ENCODE data around the gene RPH3AL.

RPH3AL gene

DNA sequence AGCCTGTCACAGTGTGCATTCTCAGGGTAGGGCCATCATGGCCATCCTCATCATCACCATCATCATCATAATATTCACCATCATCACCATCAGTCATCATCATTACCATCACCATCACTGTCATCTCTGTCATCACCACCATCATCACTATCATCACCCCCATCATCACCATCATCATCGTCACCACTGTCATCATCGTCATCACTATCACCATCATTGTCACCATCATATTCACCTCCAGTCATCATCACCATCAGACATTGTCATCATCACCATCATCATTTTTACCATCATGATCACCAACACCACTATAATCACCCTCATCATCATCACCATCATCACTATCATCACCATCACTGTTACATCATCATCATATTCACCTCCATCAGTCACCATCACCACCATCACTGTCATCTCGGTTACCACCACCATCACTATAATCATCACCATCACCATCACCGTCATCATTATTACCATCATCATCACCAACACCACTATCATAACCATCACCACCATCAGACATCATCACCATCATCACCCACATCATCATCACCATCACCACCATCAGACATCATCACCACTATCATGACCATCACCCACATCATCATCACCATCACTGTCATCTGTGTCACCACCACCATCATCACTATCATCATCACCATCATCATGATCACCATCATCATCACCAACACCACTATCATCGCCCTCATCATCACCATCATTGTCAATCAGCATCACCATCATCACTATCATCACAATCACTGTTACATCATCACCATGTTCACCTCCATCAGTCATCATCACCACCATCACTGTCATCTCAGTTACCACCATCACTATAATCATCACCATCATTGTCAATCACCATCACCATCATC is 8.5 kb downstream of the RPH3AL start:
- H3K27ac ChIP-seq (ENCODE audit: extremely low read depth, low read depth, low read length), result no peak overlapping the region
- ChIA-PET CTCF (interaction anchor here (0.7 kb wide), 1 partner anchor 10 kb away, joined by 3 read pairs; no protein-coding TSS in a partner anchor), POLR2A (no interaction called here)
- H3K4me1 ChIP-seq (ENCODE audit: control insufficient read depth, insufficient read depth, low read length), result no peaks in the 10 kb centered on the region
- no peaks in the 10 kb centered on the region for H3K9me3 ChIP-seq (ENCODE audit: control insufficient read depth, insufficient read depth, low read depth, low read length)
- H3K4me3 ChIP-seq (ENCODE audit: low read depth, low read length), result no peak overlapping the region
- no peaks in the 10 kb centered on the region for H3K36me3 ChIP-seq (ENCODE audit: control insufficient read depth in 2 of 2, insufficient read depth in 1 of 2, low read length in 2 of 2)
- TF ChIP-seq KLF7 (tag by site-specific recombination; IDR thresholded peaks at IDR 0.05; ENCODE audit: borderline replicate concordance), result no peak
- TF ChIP-seq, protein P1, sequence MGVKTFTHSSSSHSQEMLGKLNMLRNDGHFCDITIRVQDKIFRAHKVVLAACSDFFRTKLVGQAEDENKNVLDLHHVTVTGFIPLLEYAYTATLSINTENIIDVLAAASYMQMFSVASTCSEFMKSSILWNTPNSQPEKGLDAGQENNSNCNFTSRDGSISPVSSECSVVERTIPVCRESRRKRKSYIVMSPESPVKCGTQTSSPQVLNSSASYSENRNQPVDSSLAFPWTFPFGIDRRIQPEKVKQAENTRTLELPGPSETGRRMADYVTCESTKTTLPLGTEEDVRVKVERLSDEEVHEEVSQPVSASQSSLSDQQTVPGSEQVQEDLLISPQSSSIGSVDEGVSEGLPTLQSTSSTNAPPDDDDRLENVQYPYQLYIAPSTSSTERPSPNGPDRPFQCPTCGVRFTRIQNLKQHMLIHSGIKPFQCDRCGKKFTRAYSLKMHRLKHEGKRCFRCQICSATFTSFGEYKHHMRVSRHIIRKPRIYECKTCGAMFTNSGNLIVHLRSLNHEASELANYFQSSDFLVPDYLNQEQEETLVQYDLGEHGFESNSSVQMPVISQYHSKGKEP (tag by site-specific recombination; IDR thresholded peaks at IDR 0.05), result no peak
- no peak for TF ChIP-seq HOXA7 (CRISPR knock-in tag; IDR thresholded peaks at IDR 0.05; ENCODE audit: borderline replicate concordance)
- no peak for TF ChIP-seq ZNF292 (tag by site-specific recombination; IDR thresholded peaks at IDR 0.05; ENCODE audit: borderline replicate concordance, low read depth)
- TF ChIP-seq REPIN1 (tag by site-specific recombination; IDR thresholded peaks at IDR 0.05; ENCODE audit: low read depth), result no peak
- TF ChIP-seq YY1 (tag by site-specific recombination; IDR thresholded peaks at IDR 0.05), result no peak
- TF ChIP-seq ZNF18 (tag by site-specific recombination; IDR thresholded peaks at IDR 0.05), result no peak
- TF ChIP-seq, protein P2, sequence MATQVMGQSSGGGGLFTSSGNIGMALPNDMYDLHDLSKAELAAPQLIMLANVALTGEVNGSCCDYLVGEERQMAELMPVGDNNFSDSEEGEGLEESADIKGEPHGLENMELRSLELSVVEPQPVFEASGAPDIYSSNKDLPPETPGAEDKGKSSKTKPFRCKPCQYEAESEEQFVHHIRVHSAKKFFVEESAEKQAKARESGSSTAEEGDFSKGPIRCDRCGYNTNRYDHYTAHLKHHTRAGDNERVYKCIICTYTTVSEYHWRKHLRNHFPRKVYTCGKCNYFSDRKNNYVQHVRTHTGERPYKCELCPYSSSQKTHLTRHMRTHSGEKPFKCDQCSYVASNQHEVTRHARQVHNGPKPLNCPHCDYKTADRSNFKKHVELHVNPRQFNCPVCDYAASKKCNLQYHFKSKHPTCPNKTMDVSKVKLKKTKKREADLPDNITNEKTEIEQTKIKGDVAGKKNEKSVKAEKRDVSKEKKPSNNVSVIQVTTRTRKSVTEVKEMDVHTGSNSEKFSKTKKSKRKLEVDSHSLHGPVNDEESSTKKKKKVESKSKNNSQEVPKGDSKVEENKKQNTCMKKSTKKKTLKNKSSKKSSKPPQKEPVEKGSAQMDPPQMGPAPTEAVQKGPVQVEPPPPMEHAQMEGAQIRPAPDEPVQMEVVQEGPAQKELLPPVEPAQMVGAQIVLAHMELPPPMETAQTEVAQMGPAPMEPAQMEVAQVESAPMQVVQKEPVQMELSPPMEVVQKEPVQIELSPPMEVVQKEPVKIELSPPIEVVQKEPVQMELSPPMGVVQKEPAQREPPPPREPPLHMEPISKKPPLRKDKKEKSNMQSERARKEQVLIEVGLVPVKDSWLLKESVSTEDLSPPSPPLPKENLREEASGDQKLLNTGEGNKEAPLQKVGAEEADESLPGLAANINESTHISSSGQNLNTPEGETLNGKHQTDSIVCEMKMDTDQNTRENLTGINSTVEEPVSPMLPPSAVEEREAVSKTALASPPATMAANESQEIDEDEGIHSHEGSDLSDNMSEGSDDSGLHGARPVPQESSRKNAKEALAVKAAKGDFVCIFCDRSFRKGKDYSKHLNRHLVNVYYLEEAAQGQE (tag by site-specific recombination; IDR thresholded peaks at IDR 0.05), result no peak
- TF ChIP-seq ZNF133 (tag by site-specific recombination; IDR thresholded peaks at IDR 0.05), result no peak
- TF ChIP-seq, protein P3, sequence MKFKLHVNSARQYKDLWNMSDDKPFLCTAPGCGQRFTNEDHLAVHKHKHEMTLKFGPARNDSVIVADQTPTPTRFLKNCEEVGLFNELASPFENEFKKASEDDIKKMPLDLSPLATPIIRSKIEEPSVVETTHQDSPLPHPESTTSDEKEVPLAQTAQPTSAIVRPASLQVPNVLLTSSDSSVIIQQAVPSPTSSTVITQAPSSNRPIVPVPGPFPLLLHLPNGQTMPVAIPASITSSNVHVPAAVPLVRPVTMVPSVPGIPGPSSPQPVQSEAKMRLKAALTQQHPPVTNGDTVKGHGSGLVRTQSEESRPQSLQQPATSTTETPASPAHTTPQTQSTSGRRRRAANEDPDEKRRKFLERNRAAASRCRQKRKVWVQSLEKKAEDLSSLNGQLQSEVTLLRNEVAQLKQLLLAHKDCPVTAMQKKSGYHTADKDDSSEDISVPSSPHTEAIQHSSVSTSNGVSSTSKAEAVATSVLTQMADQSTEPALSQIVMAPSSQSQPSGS (tag by site-specific recombination; IDR thresholded peaks at IDR 0.05; ENCODE audit: low read depth), result peak; percentile 20; the same call in 1 of the 2 replicates
- no peak for TF ChIP-seq ZNF792 (tag by site-specific recombination; IDR thresholded peaks at IDR 0.05)
- TF ChIP-seq ZNF596 (tag by site-specific recombination; IDR thresholded peaks at IDR 0.05), result no peak
- TF ChIP-seq IKZF3 (tag by site-specific recombination; IDR thresholded peaks at IDR 0.05), result no peak
- TF ChIP-seq, protein P4, sequence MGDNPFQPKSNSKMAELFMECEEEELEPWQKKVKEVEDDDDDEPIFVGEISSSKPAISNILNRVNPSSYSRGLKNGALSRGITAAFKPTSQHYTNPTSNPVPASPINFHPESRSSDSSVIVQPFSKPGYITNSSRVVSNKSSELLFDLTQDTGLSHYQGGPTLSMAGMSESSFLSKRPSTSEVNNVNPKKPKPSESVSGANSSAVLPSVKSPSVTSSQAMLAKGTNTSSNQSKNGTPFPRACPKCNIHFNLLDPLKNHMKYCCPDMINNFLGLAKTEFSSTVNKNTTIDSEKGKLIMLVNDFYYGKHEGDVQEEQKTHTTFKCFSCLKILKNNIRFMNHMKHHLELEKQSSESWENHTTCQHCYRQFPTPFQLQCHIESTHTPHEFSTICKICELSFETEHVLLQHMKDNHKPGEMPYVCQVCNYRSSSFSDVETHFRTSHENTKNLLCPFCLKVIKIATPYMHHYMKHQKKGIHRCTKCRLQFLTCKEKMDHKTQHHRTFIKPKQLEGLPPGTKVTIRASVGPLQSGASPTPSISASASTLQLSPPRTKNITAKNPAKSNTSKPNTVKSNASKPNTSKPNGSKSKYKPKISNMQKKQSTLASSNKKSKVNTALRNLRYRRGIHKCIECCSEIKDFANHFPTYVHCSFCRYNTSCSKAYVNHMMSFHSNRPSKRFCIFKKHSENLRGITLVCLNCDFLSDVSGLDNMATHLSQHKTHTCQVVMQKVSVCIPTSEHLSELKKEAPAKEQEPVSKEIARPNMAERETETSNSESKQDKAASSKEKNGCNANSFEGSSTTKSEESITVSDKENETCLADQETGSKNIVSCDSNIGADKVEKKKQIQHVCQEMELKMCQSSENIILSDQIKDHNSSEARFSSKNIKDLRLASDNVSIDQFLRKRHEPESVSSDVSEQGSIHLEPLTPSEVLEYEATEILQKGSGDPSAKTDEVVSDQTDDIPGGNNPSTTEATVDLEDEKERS (tag by site-specific recombination; IDR thresholded peaks at IDR 0.05), result no peak
- TF ChIP-seq ZNF354C (tag by site-specific recombination; IDR thresholded peaks at IDR 0.05; ENCODE audit: borderline replicate concordance, low read depth), result no peak
- 0 out of 2 replicates have a peak, but pooled peaks have one; percentile 47 for TF ChIP-seq ZNF777 (tag by site-specific recombination; IDR thresholded peaks at IDR 0.05; ENCODE audit: borderline replicate concordance)
- no peak; the same call in 1 of the 2 replicates for TF ChIP-seq KLF9 (tag by site-specific recombination; IDR thresholded peaks at IDR 0.05; ENCODE audit: low read depth)
- peak; percentile 13; the same call in 1 of the 2 replicates for TF ChIP-seq ZNF148 (tag by site-specific recombination; IDR thresholded peaks at IDR 0.05; ENCODE audit: borderline replicate concordance)
- TF ChIP-seq ZNF121 (tag by site-specific recombination; IDR thresholded peaks at IDR 0.05), result no peak
- TF ChIP-seq ZNF24 (tag by site-specific recombination; IDR thresholded peaks at IDR 0.05), result no peak
- no peak for TF ChIP-seq ZNF654 (tag by site-specific recombination; IDR thresholded peaks at IDR 0.05; ENCODE audit: low read depth)
